NCI-H2171 treated with DMSO at 0.1 percent for 48 hours (cell line): Measurements from ENCODE around the gene S100A5.
"Not testable (repeated sequence)": the region's sequence is repeated elsewhere in the genome, so short reads cannot be mapped to it uniquely, and the experiment has no call there.

Experiments used
- DNase-seq: peaks from one replicate; lab custom pipeline; 2025; lab: John Stamatoyannopoulos, UW

S100A5 gene

DNA sequence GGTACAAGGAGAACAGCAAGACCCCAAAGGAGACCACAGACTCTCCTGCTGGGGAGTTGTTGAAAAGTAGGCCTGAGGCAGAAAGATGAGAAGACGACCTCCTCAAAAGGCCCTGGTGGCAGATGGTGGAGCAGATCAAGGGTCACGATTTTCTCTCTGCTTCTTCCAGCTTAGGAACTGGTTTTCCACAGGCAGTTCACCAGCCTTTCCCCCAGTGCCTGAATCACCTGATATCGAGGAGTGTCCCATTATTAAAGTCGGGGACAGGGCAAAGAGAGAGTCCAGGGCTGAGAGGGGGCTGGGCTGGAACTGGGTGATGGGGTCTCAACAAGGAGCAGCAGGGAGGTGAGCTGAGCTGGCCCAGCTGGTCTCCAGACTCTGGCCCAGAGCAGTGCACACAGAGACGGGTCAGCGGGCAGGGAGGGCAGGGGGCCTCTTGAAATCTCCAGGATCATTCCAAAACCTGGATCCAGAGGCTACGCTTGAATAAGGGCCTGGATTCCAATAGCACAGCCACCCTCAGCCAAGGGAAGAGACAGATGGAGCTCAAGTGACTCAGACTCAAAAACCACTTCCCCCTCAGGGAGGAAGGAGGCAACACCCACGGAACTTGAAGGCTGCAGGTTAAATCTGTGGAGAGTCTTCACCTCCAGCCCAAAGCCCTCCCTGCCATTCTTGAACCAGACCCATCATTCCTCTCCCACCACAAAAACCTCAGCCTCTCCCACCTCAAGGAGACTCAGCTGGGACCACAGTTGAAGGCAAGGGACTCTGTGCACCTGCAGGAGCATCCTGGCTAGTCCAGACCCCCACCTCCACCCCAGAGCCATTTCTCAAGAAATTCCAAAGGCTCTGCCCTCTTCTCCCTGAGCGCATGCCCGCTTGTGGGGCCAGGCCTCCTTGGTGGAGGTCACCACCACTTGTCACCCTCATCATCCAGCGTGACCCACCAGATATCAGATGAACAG lies at the start of gene S100A5:
S100A5 (minus strand) TSS at position 541 of the 968 bp plus-strand sequence. CDS start 743 bp downstream, outside the sequence.
- peak; percentile 52 for DNase-seq

DNA sequence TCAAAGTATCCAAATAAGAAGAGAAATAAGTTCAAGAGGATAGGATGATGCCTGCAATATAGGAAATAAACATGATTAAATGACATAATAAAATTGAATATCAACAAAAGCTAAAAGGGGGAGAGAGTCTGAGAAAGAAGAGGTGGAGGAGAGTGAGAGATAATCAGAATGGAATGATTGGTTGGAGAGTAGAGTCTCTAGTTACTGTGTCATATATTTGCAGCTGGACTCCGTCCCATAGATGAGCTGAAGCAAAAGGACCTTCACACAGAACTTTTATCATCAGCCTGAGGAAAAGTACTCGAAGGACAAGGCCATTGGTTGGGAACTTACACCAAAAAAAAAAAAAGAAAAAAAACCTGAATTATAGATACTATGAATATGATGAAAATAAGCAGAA lies 47.7 kb upstream of the S100A5 start:
- no peak for DNase-seq

- DNase-seq, result not testable (repeated sequence)
Measured at GRCh38 chr1:153588033-153588432, 47.3 kb upstream of the S100A5 start.

- DNase-seq, result no peak
Measured at GRCh38 chr1:153587314-153587713, 46.6 kb upstream of the S100A5 start.

- no peak for DNase-seq
Measured at GRCh38 chr1:153586347-153586746, 45.6 kb upstream of the S100A5 start.

DNA sequence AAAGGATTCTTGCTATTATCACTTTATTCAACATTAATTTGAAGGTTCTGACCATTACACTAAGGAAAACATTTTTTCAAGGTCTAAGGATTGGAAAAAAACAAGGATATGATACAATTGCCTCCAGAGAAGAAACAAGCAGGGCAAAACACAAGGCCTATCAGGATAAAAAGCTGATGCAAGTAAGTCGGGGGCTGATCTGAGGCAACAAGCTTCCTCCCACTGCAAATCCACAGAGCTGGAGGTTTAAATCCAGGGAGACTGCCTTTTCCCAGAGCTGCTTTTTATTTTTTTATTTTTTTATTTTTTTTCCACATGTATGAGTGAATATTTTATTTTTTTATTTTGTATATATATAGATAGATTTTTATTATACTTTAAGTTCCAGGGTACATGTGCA lies 44.3 kb upstream of the S100A5 start:
- DNase-seq, result no peak

- DNase-seq, result no peak
Measured at GRCh38 chr1:153583976-153584375, 43.2 kb upstream of the S100A5 start.

- not testable (repeated sequence) for DNase-seq
Measured at GRCh38 chr1:153583514-153583913, 42.8 kb upstream of the S100A5 start.

- not testable (repeated sequence) for DNase-seq
Measured at GRCh38 chr1:153582836-153583235, 42.1 kb upstream of the S100A5 start.

DNA sequence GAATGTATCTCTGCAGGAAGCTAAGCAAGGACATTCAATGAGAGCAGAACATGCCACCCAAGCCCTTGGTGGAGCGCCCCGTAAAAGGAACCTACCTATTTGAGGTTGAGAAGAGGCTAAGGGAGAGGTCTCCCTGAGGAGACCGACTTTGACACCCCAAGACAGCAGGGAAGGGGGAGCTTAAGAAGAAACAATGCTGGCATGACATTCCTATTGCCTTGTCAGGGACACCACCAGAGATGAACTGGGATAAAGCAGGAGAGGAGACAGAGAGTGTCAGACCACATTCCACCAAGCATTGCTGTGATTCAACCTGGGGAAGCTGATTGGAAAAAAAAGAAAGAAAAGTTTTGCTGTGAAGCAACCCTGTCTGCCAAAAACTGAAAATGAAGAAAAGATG lies 38.2 kb upstream of the S100A5 start:
- DNase-seq, result no peak

DNA sequence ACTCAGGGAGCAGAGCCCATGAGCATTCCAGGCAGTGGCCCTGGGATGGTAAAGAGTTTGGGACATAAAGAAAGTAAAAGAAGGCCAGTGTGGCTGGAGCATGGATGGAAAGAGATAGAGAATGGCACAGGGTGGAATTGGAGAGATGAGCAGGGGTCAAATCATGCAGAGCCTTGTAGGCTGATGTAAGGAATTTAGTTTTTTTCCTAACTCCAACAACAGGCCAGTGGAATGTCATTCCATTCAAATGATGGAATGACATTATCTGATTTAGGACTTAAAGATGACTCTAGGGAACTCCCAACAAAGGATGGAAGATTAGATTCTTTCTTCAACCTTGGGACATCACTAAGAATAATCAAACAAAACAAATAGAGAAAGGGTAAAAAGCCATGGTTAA lies 37.8 kb upstream of the S100A5 start:
- DNase-seq, result no peak

- DNase-seq, result no peak
Measured at GRCh38 chr1:153577624-153578051, 36.9 kb upstream of the S100A5 start.

DNA sequence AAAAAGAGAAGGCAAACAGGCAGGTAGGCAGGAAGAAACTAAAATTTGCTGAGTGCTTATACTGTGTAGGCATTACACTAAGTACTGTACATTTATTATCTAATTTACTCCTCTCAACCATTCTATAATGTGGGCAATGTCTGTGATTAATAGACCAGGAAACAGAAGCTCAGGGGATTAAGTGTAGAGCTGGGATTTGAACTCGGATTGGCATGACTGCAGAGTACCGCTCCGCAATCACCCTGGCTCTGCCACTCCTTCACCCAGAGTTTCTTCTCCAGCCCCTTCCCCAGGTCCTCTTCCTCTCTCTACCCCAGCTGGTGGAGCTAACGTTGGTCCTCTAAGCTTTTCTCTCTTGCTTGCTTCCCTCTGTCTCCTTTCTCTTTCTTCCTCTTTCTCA lies 36.4 kb upstream of the S100A5 start:
- no peak for DNase-seq

DNA sequence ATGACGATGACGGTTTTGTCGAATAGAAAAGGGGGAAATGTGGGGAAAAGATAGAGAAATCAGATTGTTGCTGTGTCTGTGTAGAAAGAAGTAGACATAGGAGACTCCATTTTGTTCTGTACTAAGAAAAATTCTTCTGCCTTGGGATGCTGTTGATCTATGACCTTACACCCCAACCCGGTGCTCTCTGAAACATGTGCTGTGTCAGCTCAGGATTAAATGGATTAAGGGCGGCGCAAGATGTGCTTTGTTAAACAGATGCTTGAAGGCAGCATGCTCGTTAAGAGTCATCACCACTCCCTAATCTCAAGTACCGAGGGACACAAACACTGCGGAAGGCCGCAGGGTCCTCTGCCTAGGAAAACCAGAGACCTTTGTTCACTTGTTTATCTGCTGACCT lies 34.8 kb upstream of the S100A5 start:
- not testable (repeated sequence) for DNase-seq

GRCh38 chr1:153575081-153575491 lies 34.4 kb upstream of the S100A5 start:
- not testable (repeated sequence) for DNase-seq

GRCh38 chr1:153573351-153573750 lies 32.6 kb upstream of the S100A5 start:
- no peak for DNase-seq

- no peak for DNase-seq
Measured at GRCh38 chr1:153572569-153573015, 31.9 kb upstream of the S100A5 start.

DNA sequence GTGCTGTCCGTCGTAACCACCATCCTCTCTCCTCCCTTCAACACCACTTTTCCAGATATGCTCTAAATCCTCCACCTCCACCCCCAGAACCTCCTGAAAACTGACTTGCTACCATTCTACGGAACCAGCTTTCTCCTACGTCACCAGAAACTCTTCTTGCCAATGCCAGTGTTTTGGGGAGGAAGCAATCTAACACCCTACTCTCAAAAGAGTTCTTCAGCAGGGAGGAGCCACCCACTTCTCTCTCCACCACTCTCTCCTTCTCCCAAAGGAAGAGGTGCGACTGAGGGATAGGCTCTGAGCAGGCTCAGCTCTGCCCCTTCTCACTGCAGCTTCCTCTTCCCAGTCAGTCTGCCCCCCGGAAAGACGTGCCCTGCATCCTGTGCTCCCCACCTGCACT lies 31.0 kb upstream of the S100A5 start:
- no peak for DNase-seq

GRCh38 chr1:153570874-153571273 lies 30.1 kb upstream of the S100A5 start:
- DNase-seq, result no peak

DNA sequence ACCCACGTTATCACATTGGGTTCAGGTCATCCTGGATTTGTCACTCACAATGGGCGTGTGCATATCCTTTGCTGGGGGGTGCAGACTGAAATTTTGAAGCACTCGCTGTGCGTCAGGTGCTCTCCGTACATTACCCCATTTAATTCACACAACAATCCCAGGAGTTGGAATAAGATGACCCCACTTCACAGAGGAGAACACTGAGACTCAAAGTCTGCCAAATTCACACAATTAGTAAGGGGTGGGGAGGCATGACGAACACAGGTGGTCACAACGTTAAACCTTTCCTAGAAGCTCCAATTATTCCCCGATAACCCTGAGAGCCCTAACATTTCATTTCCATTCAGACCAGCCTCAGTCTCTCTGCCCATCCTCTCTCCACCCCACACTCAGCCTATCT lies 28.7 kb upstream of the S100A5 start:
- DNase-seq, result no peak

DNA sequence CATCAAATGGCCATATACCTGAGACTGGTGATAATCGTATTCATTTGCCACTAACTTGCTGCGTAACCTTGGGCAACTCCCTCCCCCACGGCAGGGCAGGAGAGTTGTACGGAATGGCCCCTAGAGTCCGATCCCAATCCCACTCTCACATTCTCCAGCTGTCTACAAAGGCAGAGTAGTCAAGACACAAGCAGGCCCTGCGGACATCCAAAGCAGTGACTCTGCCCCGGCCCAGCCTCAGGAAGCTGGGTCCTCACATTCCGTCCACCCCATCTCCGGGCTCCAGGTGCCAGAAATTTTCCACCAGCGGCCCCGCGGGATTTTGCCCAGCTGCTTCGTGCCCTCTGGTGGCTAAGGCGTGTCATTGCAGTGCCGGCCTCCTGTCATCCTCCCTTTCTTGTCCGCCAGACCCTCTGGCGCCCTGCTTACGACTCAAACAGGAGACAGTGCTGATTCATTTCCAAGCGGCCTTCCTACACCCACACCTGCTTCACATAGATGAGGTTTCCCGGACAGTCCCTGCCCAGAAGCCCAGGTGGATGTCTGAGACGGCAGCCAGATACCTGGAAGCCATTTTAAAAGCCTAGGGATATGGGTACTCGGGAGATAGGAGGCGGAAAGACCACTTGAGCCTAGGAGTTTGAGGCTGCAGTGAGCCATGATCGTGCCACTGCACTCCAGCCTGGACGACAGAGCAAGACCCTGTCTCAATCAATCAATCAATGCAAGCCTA lies 27.8 kb upstream of the S100A5 start:
- DNase-seq, result peak; percentile 92

GRCh38 chr1:153567621-153568366 lies 27.1 kb upstream of the S100A5 start:
- peak; percentile 78 for DNase-seq
